ENCODE results near the gene TMEM60.

Gene TMEM60

DNA sequence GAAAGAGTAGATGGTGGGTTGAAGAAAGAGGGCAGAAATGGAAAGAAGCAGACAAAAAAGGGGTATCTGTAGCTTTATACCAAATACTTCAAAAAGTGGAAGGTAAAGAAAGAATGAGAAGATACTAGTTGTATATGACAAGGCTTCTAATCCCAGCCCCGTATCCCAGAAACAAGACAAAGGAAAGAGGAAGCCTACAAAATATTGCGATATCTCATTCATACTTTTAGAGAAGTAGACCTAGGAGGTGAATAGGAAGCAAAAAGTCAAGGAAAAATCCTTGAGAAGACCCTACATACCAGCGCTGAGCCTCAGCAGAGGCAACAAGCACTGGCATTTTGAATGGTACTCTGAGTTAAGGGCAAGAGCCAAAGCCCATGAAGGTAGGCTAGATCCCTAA lies 26.9 kb upstream of the TMEM60 start:
- Mint-ChIP-seq H3K4me1 (ENCODE audit: low read depth) (peaks cover 36% of the 10 kb centered on the region), H3K9me3 (peaks cover 14% of the 10 kb centered on the region), H3K4me3 (no peak overlapping the region), H3K36me3 (ENCODE audit: low read depth) (peaks cover 41% of the 10 kb centered on the region), H3K27ac (no peak overlapping the region), H3K27me3 (no peaks in the 10 kb centered on the region)

DNA sequence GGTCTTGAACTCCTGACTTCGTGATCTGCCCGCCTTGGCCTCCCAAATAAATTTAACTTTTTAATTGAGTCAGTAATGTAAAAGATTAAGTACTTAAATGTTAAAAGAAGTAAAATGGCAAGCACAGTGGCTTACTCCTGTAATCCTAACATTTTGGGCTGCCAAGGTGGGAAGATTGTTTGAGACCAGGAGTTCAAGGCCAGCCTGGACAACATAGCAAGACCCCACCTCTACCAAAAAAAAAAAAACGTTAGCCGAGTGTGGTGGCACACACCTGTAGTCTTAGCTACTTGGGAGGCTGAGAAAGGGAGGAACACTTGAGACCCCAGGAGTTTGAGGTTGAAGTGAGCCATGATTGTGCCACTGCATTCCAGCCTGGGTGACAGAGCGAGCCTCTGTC lies 26.4 kb upstream of the TMEM60 start:
- peaks cover 16% of the 10 kb centered on the region for H3K9me3 Mint-ChIP-seq
- no peak overlapping the region for H3K27ac Mint-ChIP-seq
- H3K27me3 Mint-ChIP-seq = no peaks in the 10 kb centered on the region
- H3K4me1 Mint-ChIP-seq (ENCODE audit: low read depth) = peaks cover 33% of the 10 kb centered on the region
- no peak overlapping the region for H3K4me3 Mint-ChIP-seq
- H3K36me3 Mint-ChIP-seq (ENCODE audit: low read depth) = peaks cover 45% of the 10 kb centered on the region

GRCh38 chr7:77823787-77824186 lies 25.6 kb upstream of the TMEM60 start:
- Mint-ChIP-seq H3K9me3 (peaks cover 21% of the 10 kb centered on the region), H3K27me3 (no peaks in the 10 kb centered on the region), H3K4me1 (ENCODE audit: low read depth) (peaks cover 36% of the 10 kb centered on the region), H3K36me3 (ENCODE audit: low read depth) (peaks cover 52% of the 10 kb centered on the region), H3K4me3 (peak overlapping the region; percentile 11), H3K27ac (peak overlapping the region; percentile 38)

GRCh38 chr7:77822269-77822668 lies 24.0 kb upstream of the TMEM60 start:
- Mint-ChIP-seq H3K27me3 (no peaks in the 10 kb centered on the region), H3K27ac (no peak overlapping the region), H3K4me3 (no peak overlapping the region), H3K9me3 (peaks cover 29% of the 10 kb centered on the region), H3K4me1 (ENCODE audit: low read depth) (peaks cover 30% of the 10 kb centered on the region), H3K36me3 (ENCODE audit: low read depth) (peaks cover 66% of the 10 kb centered on the region)

- H3K36me3 Mint-ChIP-seq (ENCODE audit: low read depth) = peaks cover 76% of the 10 kb centered on the region
- peaks cover 36% of the 10 kb centered on the region for H3K9me3 Mint-ChIP-seq
- no peaks in the 10 kb centered on the region for H3K27me3 Mint-ChIP-seq
- H3K27ac Mint-ChIP-seq = no peak overlapping the region
- no peak overlapping the region for H3K4me3 Mint-ChIP-seq
- peaks cover 22% of the 10 kb centered on the region for H3K4me1 Mint-ChIP-seq (ENCODE audit: low read depth)
Measured at GRCh38 chr7:77820967-77821366, 22.7 kb upstream of the TMEM60 start.

DNA sequence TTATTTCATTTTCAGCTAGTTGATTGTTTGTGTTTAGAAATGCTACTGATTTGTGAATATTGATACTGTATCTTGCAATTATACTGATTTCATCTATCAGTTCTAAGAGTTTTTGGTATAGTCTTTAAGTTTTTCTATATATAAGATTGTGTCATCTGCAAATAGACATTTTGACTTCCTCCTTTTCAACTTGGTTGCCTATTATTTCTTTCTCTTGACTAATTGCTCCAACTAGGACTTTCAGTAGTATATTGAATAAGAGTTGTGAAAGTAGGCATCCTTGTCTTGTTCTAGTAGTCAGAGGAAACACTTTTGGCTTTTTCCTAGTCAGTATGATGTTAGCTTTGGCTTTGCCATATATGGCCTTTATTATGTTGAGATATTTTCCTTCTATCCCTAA lies 20.8 kb upstream of the TMEM60 start:
- H3K4me1 Mint-ChIP-seq (ENCODE audit: low read depth) = peaks cover 23% of the 10 kb centered on the region
- no peak overlapping the region for H3K27ac Mint-ChIP-seq
- no peaks in the 10 kb centered on the region for H3K27me3 Mint-ChIP-seq
- H3K36me3 Mint-ChIP-seq (ENCODE audit: low read depth) = peaks cover 73% of the 10 kb centered on the region
- H3K4me3 Mint-ChIP-seq = no peak overlapping the region
- H3K9me3 Mint-ChIP-seq = peaks cover 29% of the 10 kb centered on the region

- H3K4me3 Mint-ChIP-seq = no peak overlapping the region
- H3K27me3 Mint-ChIP-seq = no peaks in the 10 kb centered on the region
- H3K27ac Mint-ChIP-seq = no peak overlapping the region
- H3K36me3 Mint-ChIP-seq (ENCODE audit: low read depth) = peaks cover 42% of the 10 kb centered on the region
- peaks cover 14% of the 10 kb centered on the region for H3K9me3 Mint-ChIP-seq
- H3K4me1 Mint-ChIP-seq (ENCODE audit: low read depth) = peaks cover 38% of the 10 kb centered on the region
Measured at GRCh38 chr7:77813180-77813579, 14.9 kb upstream of the TMEM60 start.

DNA sequence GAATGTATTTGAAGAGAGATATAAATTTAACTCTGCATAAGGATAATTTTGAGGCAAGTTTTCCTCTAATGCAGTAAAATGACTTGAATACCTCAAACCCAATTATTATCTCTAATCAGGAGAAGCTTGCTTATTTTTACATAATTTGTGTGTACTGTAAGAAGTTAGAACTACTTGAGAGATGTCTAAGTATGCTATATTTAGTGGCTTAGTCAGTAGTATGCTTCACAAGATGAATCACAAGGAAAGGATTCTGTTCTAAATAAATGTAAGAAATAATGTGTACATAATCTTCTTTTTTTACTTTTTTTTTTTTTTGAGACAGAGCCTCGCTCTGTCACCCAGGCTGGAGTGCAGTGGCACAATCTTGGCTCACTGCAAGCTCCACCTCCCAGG lies 14.1 kb upstream of the TMEM60 start:
- Mint-ChIP-seq H3K36me3 (ENCODE audit: low read depth) (peaks cover 43% of the 10 kb centered on the region), H3K9me3 (peaks cover 20% of the 10 kb centered on the region), H3K4me1 (ENCODE audit: low read depth) (peaks cover 43% of the 10 kb centered on the region), H3K4me3 (no peak overlapping the region), H3K27me3 (no peaks in the 10 kb centered on the region), H3K27ac (no peak overlapping the region)

DNA sequence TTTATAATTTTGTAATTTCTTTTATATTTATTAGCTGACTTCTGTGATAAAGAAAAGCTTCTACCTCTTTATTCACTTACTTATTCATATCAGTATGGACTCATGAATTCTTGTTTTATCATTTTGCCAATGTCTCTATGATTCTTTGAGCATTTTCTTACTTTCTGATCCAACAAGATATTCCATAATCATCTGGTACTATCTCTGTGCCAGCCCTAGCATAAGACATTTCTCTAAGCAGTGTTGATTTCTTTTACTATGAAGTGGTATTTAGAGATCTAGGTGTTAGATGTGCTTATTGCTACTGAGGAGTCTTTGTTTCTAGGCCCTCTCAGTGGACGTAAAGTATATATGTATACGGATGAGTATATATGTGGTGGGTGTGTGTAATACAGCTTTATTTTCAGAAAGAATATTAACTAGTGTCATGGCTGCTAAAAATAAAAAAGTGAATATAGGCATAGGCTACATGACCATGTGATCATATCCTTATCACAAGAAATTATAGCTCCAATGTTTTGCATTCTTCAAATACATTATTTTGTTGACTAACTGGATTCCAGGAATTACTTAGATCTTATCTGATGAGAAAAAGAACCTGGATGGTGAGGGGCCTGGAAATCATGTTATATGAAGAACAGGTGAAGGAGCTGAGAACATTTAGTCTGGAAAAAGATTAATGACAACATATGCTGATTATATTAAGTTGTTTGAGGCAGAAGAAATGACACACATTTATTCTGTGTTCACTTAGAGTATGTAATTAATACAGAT lies 13.5 kb upstream of the TMEM60 start:
- peaks cover 22% of the 10 kb centered on the region for H3K9me3 Mint-ChIP-seq
- H3K27ac Mint-ChIP-seq = no peak overlapping the region
- no peak overlapping the region for H3K4me3 Mint-ChIP-seq
- H3K4me1 Mint-ChIP-seq (ENCODE audit: low read depth) = peaks cover 44% of the 10 kb centered on the region
- no peaks in the 10 kb centered on the region for H3K27me3 Mint-ChIP-seq
- H3K36me3 Mint-ChIP-seq (ENCODE audit: low read depth) = peaks cover 41% of the 10 kb centered on the region

DNA sequence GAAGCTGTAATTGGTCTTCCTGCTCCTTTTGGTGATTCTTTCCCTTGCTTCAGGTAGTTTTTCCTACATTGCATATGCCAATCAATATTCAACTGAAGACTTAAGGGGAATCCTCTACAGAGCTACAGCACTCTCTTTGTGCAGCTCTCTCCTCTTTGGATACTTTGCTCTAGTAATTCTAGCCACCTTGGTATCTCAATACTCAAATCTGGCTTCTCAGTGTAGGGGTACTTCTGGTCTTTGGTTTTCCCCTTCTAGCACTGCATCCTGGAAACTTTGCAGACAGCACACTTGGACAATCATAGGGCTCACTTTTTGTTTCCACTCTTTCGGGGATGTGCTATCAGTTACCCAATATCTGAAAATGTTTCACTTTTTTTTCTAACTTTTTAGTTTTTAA lies 10.3 kb upstream of the TMEM60 start:
- Mint-ChIP-seq H3K9me3 (peaks cover 30% of the 10 kb centered on the region), H3K27me3 (no peaks in the 10 kb centered on the region), H3K36me3 (ENCODE audit: low read depth) (peaks cover 43% of the 10 kb centered on the region), H3K4me1 (ENCODE audit: low read depth) (peaks cover 52% of the 10 kb centered on the region), H3K27ac (no peak overlapping the region), H3K4me3 (no peak overlapping the region)

DNA sequence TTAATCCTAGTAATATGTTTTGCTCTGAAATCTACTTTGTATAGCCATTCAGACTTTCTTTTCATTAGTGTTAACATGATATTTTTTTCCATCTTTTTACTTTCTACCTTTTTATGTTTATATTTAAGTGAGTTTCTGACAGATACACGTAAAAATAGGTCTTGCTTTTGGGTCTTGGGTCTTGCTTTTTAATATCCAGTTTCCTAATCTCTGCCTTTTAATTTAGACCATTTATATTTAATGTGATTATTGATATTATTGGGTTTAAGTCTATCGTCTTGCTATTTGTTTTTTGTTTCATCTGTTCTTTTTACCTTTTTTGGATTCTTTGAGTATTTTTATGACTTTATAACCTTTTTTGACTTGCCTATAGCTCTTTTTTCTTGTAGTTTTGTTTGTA lies 8.2 kb upstream of the TMEM60 start:
- H3K4me1 Mint-ChIP-seq (ENCODE audit: low read depth) = peaks cover 54% of the 10 kb centered on the region
- peaks cover 40% of the 10 kb centered on the region for H3K36me3 Mint-ChIP-seq (ENCODE audit: low read depth)
- H3K27ac Mint-ChIP-seq = no peak overlapping the region
- no peaks in the 10 kb centered on the region for H3K27me3 Mint-ChIP-seq
- no peak overlapping the region for H3K4me3 Mint-ChIP-seq
- H3K9me3 Mint-ChIP-seq = peaks cover 30% of the 10 kb centered on the region

DNA sequence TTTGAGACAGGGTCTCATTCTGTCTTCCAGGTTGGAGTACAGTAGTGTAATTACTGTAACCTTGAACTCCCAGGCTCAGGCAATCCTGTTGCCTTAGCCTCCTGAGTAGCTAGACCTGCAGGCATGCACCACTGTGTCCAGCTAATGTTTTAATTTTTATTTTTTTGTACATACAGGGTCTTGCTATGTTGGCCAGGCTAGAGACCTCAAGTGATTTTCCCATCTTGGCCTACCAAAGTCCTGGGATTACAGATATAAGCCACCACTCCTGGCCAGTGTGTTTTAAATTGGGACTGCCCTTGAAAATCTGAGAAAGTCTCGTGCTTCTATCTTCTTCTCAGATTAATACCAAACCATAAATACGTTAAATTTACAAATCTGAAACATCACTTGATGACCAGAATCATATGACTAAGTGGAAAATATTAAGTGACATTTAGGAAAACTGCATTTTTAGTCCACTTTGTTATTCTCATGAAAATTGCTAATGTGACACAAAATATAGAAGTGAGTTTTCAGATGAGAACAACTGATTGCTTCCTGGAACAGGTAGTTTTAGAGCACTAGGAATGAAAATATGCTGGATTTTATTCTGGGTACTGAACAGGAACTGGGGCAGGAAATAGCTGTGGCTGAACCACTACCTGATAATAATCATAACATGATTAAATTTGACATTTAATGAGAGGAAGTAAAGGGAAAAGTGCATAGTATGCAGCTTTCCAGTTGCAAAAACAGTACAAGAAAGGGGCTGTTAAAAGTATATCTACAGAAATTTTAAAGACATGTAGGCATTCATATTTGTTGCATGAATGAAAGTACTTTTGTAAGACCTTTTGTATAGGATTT lies 4.5 kb upstream of the TMEM60 start:
- H3K4me1 Mint-ChIP-seq (ENCODE audit: low read depth) = peaks cover 67% of the 10 kb centered on the region
- peak overlapping the region; percentile 78 for H3K27ac Mint-ChIP-seq
- H3K9me3 Mint-ChIP-seq = peaks cover 22% of the 10 kb centered on the region
- peak overlapping the region; percentile 61 for H3K4me3 Mint-ChIP-seq
- peaks cover 36% of the 10 kb centered on the region for H3K36me3 Mint-ChIP-seq (ENCODE audit: low read depth)
- no peaks in the 10 kb centered on the region for H3K27me3 Mint-ChIP-seq

- peak overlapping the region; percentile 6 for H3K27ac Mint-ChIP-seq
- H3K4me1 Mint-ChIP-seq (ENCODE audit: low read depth) = peaks cover 82% of the 10 kb centered on the region
- H3K36me3 Mint-ChIP-seq (ENCODE audit: low read depth) = peaks cover 19% of the 10 kb centered on the region
- H3K27me3 Mint-ChIP-seq = no peaks in the 10 kb centered on the region
- peak overlapping the region; percentile 89 for H3K4me3 Mint-ChIP-seq
- H3K9me3 Mint-ChIP-seq = peaks cover 5% of the 10 kb centered on the region
Measured at GRCh38 chr7:77800730-77801129, 2.5 kb upstream of the TMEM60 start.

GRCh38 chr7:77800158-77800557 lies 1.9 kb upstream of the TMEM60 start:
- Mint-ChIP-seq H3K4me3 (peak overlapping the region; percentile 89), H3K9me3 (peaks cover under 1% of the 10 kb centered on the region), H3K36me3 (ENCODE audit: low read depth) (peaks cover 14% of the 10 kb centered on the region), H3K27ac (peak overlapping the region; percentile 75), H3K27me3 (no peaks in the 10 kb centered on the region), H3K4me1 (ENCODE audit: low read depth) (peaks cover 79% of the 10 kb centered on the region)
